Naive B cell (primary cell): Measurements from ENCODE around the gene LIMCH1. TPM values are rescaled to one million over a fixed set of nuclear protein-coding genes. Genes with fewer than 3 reads are reported as not detected.

Experiments
- ATAC-seq, 2 donors: fragments of 150-1000 bp; cut with Tn5 transposase; 2 replicates each; pipeline ENCODE4 v1.10.0; 2021; ENCODE audit warnings: low read depth in 2 of 2, mild to moderate bottlenecking in 2 of 2, moderate library complexity in 2 of 2
- DNase-seq: peaks from one replicate; pipeline ENCODE4 v3.0.0; 2022
- H3K27ac Mint-ChIP-seq, 6 donors: one replicate each; pipeline ENCODE4 v1.8.0; 2020 to 2022; ENCODE audit warnings: mild to moderate bottlenecking in 6 of 6, mixed read lengths in 6 of 6, moderate library complexity in 5 of 6, inconsistent platforms in 2 of 6
- H3K27me3 Mint-ChIP-seq, 3 donors: one replicate each; pipeline ENCODE4 v1.8.0; 2021 to 2022; ENCODE audit warnings: mixed read lengths in 3 of 3, mild to moderate bottlenecking in 1 of 3
- H3K36me3 Mint-ChIP-seq, 2 donors: one replicate each; pipeline ENCODE4 v1.8.0; 2020 to 2022; ENCODE audit warnings: mixed read lengths in 2 of 2, inconsistent platforms in 1 of 2, mild to moderate bottlenecking in 1 of 2
- H3K4me1 Mint-ChIP-seq, 3 donors: one replicate each; pipeline ENCODE4 v1.8.0; 2020 to 2022; ENCODE audit warnings: mixed read lengths in 3 of 3, inconsistent platforms in 1 of 3, mild to moderate bottlenecking in 1 of 3, moderate library complexity in 1 of 3
- H3K4me3 Mint-ChIP-seq, 8 donors: one replicate each; pipeline ENCODE4 v1.8.0; 2020 to 2022; ENCODE audit warnings: mild to moderate bottlenecking in 8 of 8, mixed read lengths in 8 of 8, moderate library complexity in 8 of 8, inconsistent platforms in 2 of 8
- H3K9me3 Mint-ChIP-seq, 7 donors: one replicate each; pipeline ENCODE4 v1.8.0; 2020 to 2022; ENCODE audit warnings: mixed read lengths in 7 of 7, mild to moderate bottlenecking in 5 of 7, inconsistent platforms in 2 of 7, moderate library complexity in 1 of 7
- polyA plus RNA-seq, 6 donors: library from polyadenylated mRNA; unstranded; fragments of 300-500 nt; fragmentation: Illumina TruSeq; gene quantifications; one replicate each; pipeline ENCODE4 v1.2.3, GENCODE V29; 2021; ENCODE audit warnings: low read depth in 6 of 6

The LIMCH1 gene
- polyA plus RNA-seq, 6 donors from 2014 or later, result not detected

DNA sequence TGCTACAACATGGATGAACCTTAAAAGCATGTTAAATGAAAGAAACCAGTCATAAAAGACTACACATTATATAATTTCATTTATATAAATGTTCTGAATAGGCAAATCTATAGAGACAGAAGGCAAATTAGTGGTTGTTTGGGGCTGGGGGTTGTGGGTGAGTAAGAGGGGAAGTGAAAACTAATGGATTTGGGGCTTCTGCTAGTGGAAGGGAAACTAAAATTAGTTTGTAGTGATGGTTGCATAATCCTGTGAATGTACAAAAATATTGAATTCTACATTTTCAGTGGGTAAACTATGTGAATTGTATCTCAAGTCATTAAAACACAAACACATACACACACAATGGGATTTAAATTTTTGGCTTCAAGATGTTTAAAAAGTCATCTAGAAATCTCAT, 25.4 kb upstream of the LIMCH1 start:
- H3K27me3 Mint-ChIP-seq, result peaks cover 0 to 7% (median 0%) of the 10 kb centered on the region in 3 donors
- no peak overlapping the region for H3K4me3 Mint-ChIP-seq
- peaks cover 0 to 11% (median 0%) of the 10 kb centered on the region in 7 donors for H3K9me3 Mint-ChIP-seq
- H3K36me3 Mint-ChIP-seq, result no peaks in the 10 kb centered on the region
- DNase-seq (no peak), ATAC-seq (no peak)
- no peaks in the 10 kb centered on the region for H3K4me1 Mint-ChIP-seq
- H3K27ac Mint-ChIP-seq, result no peak overlapping the region

DNA sequence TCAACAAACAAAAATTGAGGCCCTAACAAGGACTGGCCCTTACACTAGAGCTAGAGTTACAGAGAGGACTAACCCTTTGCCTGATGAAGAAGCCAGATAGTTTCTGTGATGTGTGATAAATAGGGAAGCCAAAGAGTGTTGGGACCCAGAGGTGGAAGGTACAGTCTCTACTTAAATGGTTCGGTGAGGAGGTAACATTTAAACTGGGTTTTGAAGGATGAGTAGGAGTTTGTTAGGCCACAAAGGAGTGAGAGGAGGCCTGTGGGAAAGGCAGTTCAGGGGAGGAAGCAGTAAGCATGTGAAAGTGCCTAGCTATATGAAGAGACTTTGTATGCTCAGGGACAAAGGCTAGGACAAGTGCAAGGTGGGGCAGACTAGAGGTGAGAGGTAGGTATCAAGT, 23.8 kb upstream of the LIMCH1 start:
- Mint-ChIP-seq H3K27me3 (no peaks in the 10 kb centered on the region), H3K4me1 (no peaks in the 10 kb centered on the region), H3K9me3 (peaks cover 0 to 3% (median 0%) of the 10 kb centered on the region in 7 donors), H3K27ac (no peak overlapping the region), H3K36me3 (no peaks in the 10 kb centered on the region), H3K4me3 (no peak overlapping the region)
- no peak for ATAC-seq
- no peak for DNase-seq

DNA sequence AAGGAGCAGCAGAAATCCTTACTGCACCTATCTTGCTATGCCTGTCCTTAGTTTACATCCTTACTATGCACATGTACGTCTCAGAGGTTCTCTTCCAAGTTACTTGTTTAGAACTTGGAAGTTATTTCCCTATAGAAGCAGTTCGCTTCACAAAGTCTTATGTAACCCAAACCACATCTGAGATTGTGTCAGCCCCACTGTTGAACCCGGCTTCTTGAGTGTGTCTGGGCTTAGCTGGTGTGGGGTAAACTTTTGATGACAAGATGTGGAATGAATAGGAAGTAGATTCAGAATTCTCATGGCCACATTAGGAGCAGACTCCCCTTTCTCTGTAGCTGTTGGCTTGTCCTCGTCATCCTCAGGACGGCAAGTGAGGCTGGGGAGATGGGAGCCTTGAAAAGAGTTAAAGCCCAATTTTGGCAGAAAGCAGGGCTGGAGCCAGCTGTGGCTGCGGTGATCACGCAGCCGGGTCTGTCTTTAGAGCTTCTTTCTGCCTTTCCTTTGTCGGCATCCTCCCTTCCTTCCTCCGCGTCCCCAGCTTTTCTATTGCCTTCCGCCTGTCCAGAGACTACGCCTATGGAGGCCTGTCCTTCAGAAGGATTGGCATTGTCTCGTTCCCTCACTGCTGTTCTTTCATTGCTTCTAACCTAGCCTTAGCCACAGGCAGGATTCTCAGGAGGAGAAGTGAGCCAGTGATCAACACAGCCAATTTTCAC, 23.0 kb upstream of the LIMCH1 start:
- Mint-ChIP-seq H3K36me3 (no peaks in the 10 kb centered on the region), H3K27me3 (no peaks in the 10 kb centered on the region), H3K4me1 (no peaks in the 10 kb centered on the region), H3K9me3 (peaks cover 0 to 3% (median 0%) of the 10 kb centered on the region in 7 donors), H3K27ac (no peak overlapping the region), H3K4me3 (no peak overlapping the region)
- no peak for ATAC-seq
- DNase-seq, result no peak

DNA sequence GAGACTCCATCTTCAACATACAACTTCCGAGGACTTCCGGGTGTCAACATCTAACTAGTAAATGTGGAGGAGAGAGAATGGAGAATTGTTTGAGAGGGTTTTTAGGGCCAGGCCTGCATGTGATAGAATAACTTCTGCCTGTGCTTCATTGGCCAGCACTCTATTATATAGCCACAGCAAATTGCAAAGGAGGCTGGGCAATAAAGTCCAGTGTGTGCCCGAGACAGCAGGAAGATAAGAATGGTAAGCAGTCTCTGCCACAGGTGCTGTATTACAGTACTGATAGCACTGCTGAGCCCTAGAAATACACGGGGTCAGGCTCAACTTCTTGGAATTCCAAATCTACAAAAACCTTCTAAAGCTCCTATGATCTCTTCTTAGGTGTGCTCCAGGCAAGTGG, 20.8 kb upstream of the LIMCH1 start:
- DNase-seq, result no peak
- Mint-ChIP-seq H3K27me3 (no peaks in the 10 kb centered on the region), H3K36me3 (no peaks in the 10 kb centered on the region), H3K4me3 (no peak overlapping the region), H3K27ac (no peak overlapping the region), H3K4me1 (no peaks in the 10 kb centered on the region), H3K9me3 (peaks cover 0 to 7% (median 0%) of the 10 kb centered on the region in 7 donors)
- ATAC-seq, result no peak

DNA sequence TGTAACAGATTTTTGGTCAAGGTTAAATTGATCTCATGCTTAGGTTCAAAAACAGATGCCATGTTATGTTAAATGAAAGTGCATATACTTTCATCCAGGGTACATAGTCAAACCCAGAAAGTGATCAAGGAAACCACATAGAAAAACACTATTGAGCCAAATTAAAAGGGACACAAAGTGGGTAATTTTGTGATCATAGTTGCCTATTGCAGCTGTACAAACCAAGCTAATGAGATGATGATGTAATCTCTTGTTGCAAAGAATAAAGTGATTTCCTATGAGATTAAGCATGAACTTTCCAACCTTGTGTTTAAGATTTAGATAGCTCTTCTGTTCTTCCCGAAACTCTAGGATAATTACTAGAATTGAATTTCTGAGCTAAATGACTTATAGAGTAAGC, 20.2 kb upstream of the LIMCH1 start:
- Mint-ChIP-seq H3K9me3 (peaks cover 0 to 7% (median 0%) of the 10 kb centered on the region in 7 donors), H3K27ac (no peak overlapping the region), H3K4me3 (no peak overlapping the region), H3K27me3 (no peaks in the 10 kb centered on the region), H3K4me1 (no peaks in the 10 kb centered on the region), H3K36me3 (no peaks in the 10 kb centered on the region)
- DNase-seq (no peak), ATAC-seq (no peak)

DNA sequence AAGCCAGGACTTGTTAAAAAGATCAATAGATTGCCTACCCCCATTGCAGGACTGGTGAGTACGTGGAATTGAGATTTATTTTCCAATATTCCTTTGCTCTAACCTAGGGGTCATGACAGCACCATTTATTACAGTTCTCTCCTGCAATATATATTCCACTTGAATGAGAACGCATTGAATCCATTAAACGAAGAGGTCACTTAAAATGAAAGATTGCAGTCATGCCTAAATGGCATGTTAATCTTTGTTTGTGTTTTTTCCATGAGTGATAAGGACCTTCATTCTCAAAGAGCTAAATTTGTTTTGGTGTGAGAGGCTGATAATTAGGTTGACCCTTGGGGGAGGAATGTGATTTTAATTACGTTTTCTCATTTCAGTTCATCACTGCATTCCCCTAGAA, 13.5 kb upstream of the LIMCH1 start:
- Mint-ChIP-seq H3K36me3 (no peaks in the 10 kb centered on the region), H3K27ac (no peak overlapping the region), H3K27me3 (no peaks in the 10 kb centered on the region), H3K9me3 (peaks cover 0 to 9% (median 0%) of the 10 kb centered on the region in 7 donors), H3K4me1 (no peaks in the 10 kb centered on the region), H3K4me3 (no peak overlapping the region)
- ATAC-seq (no peak), DNase-seq (no peak)

DNA sequence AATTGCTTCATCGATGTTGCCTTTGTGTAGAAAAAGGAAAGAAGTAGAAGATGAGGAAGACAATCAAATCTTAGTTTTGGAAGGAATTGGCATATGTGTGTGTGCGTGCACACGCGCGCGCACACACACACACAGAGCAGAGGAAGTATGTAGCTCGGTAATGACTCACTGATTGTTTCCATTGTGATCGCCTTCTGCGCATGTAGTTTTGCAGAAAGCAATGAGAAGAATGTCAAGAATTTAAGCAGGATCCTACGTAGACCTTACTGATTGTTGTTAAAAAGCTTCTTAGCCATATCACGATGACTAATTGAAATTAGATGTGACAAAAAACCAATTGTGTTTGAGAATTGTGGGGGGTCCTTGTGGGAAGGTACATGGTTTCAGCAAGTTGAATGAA, 12.8 kb upstream of the LIMCH1 start:
- no peaks in the 10 kb centered on the region for H3K4me1 Mint-ChIP-seq
- H3K36me3 Mint-ChIP-seq, result no peaks in the 10 kb centered on the region
- H3K4me3 Mint-ChIP-seq, result no peak overlapping the region
- DNase-seq, result no peak
- H3K9me3 Mint-ChIP-seq, result peaks cover 0 to 8% (median 0%) of the 10 kb centered on the region in 7 donors
- H3K27me3 Mint-ChIP-seq, result no peaks in the 10 kb centered on the region
- no peak for ATAC-seq
- H3K27ac Mint-ChIP-seq, result no peak overlapping the region

DNA sequence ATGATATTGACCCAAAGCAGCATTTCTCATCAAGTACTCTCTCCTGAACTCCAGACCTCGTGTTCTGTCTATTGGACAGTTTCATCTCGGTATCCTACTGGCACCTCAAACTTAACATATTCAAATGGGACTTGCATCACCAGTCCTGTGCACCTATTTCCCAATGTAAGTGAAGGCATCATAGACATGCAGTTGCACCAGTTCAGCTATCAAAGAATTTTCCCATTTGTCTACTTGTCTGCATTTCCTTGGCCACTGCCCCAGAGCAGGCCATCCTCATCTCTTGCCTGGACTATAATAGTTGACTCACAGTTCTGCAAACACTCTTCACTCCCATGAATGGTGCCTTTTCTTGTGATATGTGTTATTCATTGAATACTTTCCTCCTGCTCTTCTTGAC, 11.3 kb upstream of the LIMCH1 start:
- H3K4me3 Mint-ChIP-seq, result no peak overlapping the region
- H3K36me3 Mint-ChIP-seq, result no peaks in the 10 kb centered on the region
- no peak for ATAC-seq
- no peaks in the 10 kb centered on the region for H3K27me3 Mint-ChIP-seq
- no peak for DNase-seq
- peaks cover 0 to 9% (median 0%) of the 10 kb centered on the region in 7 donors for H3K9me3 Mint-ChIP-seq
- no peak overlapping the region for H3K27ac Mint-ChIP-seq
- H3K4me1 Mint-ChIP-seq, result no peaks in the 10 kb centered on the region

DNA sequence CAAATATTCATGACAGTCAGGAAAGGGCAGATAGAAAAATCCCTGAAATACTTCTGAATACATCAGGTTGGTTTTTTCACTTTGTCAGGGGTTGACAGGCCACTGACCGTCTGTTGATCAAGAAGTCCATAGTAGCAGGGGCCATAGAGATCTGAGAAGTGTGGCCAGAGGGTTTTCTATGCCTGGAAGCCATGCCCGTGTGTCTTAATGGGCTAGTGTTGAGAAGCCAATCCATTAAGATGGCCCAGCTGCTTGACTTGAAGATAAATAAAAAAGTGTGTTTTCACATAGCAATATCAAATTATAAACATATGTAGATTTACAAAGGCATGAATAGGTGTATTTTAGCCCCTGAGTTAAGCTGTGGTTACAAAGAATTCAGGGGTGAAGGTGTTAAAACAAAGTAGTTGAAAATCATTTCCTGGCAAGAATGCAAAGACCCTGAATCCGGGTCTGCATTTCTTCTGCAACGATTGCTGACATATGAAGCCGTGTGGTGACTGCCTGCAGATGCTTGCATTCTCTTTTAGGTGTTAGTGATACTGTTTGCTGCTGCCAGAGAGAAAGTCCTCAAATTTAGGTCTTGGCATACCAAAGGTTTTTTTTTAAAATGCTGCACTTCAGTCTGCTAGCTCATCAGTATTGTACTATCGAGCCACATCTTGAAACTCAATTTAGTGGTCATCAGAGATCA, 9.3 kb upstream of the LIMCH1 start:
- ATAC-seq, result no peak
- no peak overlapping the region for H3K27ac Mint-ChIP-seq
- DNase-seq, result no peak
- peaks cover 0 to 9% (median 2%) of the 10 kb centered on the region in 7 donors for H3K9me3 Mint-ChIP-seq
- H3K27me3 Mint-ChIP-seq, result no peaks in the 10 kb centered on the region
- H3K36me3 Mint-ChIP-seq, result no peaks in the 10 kb centered on the region
- H3K4me3 Mint-ChIP-seq, result no peak overlapping the region
- no peaks in the 10 kb centered on the region for H3K4me1 Mint-ChIP-seq

DNA sequence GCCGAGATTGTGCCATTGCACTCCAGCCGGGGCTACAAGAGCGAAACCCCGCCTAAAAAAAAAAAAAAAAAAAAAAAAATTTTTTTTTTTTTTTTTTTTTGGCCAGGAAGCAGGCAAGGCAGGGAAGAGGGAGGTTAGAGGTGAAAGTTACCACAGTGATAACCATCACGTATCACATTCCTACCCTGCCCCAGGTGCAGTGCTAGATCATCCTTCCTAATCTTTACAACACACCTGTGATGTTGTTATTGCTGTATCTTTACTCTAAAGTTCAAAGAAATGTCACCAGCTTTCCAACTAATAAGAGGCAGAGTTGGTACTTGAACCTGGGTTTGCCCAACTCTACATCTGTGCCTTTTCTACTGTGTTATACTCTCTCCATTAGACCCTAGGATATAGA, 7.2 kb upstream of the LIMCH1 start:
- no peak for DNase-seq
- no peak overlapping the region for H3K4me3 Mint-ChIP-seq
- peaks cover 0 to 9% (median 2%) of the 10 kb centered on the region in 7 donors for H3K9me3 Mint-ChIP-seq
- no peak overlapping the region for H3K27ac Mint-ChIP-seq
- H3K4me1 Mint-ChIP-seq, result no peaks in the 10 kb centered on the region
- no peaks in the 10 kb centered on the region for H3K27me3 Mint-ChIP-seq
- no peaks in the 10 kb centered on the region for H3K36me3 Mint-ChIP-seq
- ATAC-seq, result no peak

DNA sequence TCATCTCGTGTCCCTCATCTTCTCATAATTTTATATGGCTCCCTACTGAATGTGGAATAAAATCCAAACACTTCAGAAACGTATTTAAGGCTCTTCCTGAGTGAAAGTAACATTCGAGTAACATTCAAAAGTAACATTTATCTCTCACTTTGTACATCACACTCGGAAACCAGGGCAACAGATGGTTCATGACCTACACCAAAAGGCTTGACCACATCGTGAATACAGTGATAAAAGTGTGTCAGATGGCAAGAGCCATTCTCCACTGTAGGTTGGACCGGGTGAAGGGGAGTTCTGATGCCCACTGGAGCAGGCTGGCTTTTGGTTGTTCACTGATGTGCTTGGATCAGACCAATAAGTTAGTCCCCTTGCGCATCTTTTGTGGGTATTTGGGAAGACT, 5.6 kb upstream of the LIMCH1 start:
- H3K27ac Mint-ChIP-seq, result no peak overlapping the region
- ATAC-seq, result no peak

DNA sequence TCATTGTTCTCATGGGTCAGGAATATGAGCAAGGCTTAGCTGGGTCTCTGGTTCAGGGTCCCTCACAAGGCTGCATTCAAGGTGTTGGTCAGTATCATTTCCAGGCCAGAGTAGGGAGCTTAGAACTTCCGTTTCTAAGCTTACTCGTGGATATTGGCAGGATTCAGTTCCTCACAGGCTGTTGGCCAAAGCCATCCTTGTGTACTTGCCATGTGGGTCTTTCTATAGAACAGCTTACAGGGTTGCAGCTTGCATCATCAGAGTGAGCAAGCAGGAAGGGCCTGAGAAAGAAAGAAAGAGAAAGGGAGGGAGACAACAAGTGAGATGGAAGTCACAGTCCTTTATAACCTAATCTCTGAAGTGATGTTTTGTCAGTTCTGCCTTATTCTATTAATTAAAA, 5.1 kb upstream of the LIMCH1 start:
- Mint-ChIP-seq H3K36me3 (no peaks in the 10 kb centered on the region), H3K27me3 (no peaks in the 10 kb centered on the region), H3K4me1 (no peaks in the 10 kb centered on the region), H3K9me3 (peaks cover 0 to 6% (median 2%) of the 10 kb centered on the region in 7 donors), H3K4me3 (no peak overlapping the region), H3K27ac (peak overlapping the region in 1 of 6 donors; percentile 70)
- ATAC-seq (no peak), DNase-seq (no peak)

More for the DNA sequence above, 5.6 kb upstream of the LIMCH1 start:
- Mint-ChIP-seq H3K4me1 (no peaks in the 10 kb centered on the region), H3K27me3 (no peaks in the 10 kb centered on the region), H3K36me3 (no peaks in the 10 kb centered on the region), H3K9me3 (peaks cover 0 to 6% (median 2%) of the 10 kb centered on the region in 7 donors), H3K4me3 (no peak overlapping the region)
- DNase-seq, result no peak

DNA sequence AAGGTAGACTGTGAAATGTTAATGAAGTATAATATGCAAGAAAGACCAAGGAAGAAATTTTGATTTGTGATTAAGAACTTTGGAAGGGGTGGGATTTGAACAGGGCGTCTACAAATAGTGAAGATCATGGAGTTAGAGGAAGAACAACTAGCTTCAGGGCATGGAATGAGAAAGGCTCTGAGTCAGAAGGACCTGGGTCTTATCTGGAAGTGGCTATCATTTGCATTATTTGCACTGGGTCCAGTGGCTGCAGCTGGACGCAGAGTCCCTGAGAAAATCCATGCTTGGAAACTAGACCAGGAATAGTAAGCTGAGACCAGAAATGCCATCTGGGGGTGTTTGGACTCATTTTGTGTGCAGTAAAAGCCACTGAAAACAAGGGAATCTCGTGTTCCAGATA, 4.3 kb upstream of the LIMCH1 start:
- Mint-ChIP-seq H3K27me3 (no peaks in the 10 kb centered on the region), H3K4me3 (no peak overlapping the region), H3K9me3 (peaks cover 0 to 6% (median 2%) of the 10 kb centered on the region in 7 donors), H3K36me3 (no peaks in the 10 kb centered on the region), H3K27ac (no peak overlapping the region), H3K4me1 (no peaks in the 10 kb centered on the region)
- ATAC-seq (no peak), DNase-seq (no peak)

DNA sequence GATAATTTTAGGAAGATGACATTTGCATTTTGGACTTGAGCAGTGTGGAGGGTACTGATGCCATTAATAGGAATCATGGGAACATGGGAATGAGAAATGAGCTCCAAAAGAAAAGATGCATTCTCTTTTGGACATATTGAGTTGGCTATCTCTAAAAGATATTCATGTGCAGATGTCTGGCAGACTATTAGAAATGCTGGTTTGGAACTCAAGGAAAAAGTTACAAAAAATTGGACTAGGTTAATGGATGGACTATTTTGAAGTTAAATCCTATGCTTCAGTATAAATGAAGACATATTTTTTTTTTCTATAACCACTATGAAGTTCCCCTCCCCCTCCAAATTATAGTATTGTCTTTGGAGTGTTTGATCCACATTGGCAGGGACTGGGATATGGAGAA, 3.6 kb upstream of the LIMCH1 start:
- peaks cover 0 to 2% (median 2%) of the 10 kb centered on the region in 3 donors for H3K27me3 Mint-ChIP-seq
- no peaks in the 10 kb centered on the region for H3K36me3 Mint-ChIP-seq
- ATAC-seq (no peak), DNase-seq (no peak)
- no peaks in the 10 kb centered on the region for H3K4me1 Mint-ChIP-seq
- peaks cover 0 to 6% (median 2%) of the 10 kb centered on the region in 7 donors for H3K9me3 Mint-ChIP-seq
- H3K27ac Mint-ChIP-seq, result no peak overlapping the region
- H3K4me3 Mint-ChIP-seq, result no peak overlapping the region
